NOMO-1 (cell line): ENCODE data around the gene MTHFD1L.

Experiments used
- DNase-seq, 2 experiments: peaks; one replicate each; lab custom pipeline; 2025; ENCODE audit not compliant: unreplicated experiment in 2 of 2; lab: John Stamatoyannopoulos, UW

Gene MTHFD1L

DNA sequence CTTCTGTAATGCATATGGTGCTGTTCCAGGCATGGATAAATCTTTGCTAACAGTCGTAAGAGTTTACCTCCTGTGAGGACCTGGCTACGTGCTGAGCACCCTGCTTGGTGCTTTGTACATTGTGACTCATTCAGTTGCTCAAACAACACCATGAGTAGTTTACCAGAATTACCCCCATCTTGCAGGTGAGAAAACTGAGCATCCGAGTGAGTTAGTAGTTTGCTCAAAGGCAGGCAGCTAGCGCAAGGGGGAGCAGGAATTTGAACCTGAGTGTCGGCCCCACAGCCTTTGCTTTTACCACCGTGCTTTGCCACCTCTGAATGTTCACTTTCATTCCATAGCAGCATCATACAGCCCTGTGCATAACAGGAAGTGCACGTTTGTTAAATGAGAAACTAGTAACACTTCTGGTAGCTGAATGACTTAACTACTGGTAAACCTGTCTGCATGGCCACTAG is 121.9 kb downstream of the MTHFD1L start:
- DNase-seq = no peak

GRCh38 chr6:150987855-150988464 is 122.5 kb downstream of the MTHFD1L start:
- DNase-seq = no peak

GRCh38 chr6:150991487-150991886 is 126.0 kb downstream of the MTHFD1L start:
- DNase-seq = no peak

- peak in 1 of 2 experiments; percentile 9 for DNase-seq
Observed at GRCh38 chr6:150992262-150992661, 126.8 kb downstream of the MTHFD1L start.

DNA sequence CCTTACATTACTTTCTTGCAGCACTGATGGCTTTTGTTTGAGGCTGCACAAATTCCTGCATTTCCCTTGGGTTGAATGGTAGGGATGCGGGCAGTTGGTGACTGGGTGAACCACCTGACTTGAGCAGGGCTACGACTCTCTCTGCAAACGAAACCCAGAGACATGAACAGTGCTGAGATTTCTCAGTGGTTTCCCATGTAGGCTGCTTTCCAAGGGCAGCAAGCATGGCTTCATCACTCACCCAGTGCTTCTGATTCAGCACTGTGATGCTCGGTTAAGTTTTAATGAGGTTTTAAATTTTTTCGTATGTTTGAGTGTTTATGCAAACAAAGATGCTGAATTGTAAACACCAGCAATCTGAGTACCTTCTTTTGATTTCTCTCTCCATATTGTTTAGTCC is 127.2 kb downstream of the MTHFD1L start:
- no peak for DNase-seq

- no peak for DNase-seq
Observed at GRCh38 chr6:150993253-150993652, 127.8 kb downstream of the MTHFD1L start.

- no peak for DNase-seq
Observed at GRCh38 chr6:150994026-150994425, 128.5 kb downstream of the MTHFD1L start.

DNA sequence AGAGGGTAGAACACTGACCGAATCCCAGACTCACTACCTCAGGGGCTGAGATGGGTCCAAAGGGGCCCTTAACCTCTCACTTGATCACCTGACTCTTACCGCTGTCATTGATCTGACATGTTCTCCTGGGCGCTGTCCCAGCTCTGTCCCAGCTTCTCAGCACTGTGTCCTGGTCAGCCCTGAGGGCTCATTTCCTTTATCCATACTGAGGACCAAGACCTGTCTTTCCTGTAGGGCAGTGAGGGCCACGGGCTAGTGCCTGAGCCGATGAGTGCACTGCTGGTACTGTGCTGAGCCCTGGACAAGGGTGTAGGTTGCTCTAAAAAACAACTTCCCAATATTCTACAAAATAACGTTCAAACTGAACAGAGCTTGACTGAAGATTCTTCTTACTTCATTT is 131.5 kb downstream of the MTHFD1L start:
- no peak for DNase-seq

DNA sequence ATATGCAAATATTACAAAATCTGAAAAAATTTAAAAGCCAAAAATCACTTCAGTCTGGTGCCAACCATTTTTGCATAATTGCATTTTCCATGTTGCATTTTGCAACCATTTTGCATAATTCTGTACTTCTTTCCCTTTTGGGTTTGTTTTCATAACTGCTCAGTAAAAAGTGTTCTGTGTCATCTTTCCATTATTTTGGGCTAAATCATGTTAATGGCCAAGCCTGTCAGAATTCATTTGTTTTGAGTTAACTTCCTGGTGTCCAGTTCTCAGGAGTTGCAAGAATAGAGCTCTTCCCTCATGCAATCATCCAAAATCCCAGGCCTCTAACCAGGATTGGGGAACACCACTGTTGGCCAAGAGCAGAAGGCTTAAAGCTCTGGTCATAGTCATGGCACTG is 133.6 kb downstream of the MTHFD1L start:
- DNase-seq = no peak

DNA sequence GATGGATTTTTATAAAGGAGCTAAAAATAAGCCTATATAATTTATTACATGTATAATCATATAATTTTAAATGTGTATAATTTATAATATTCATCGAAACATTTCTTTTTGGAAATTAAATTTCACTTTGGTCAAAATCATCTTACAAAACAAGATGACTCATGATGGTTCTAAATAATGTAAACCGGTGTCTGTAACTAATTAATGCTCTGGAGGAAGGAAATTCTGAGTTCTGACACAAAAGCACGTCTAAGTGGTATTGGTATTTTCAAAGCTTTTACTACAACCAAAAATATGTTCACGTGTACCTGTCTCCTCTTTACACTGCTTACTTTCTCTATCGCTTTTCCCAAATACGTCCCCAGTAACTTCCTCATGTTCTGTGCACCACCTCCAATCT is 134.1 kb downstream of the MTHFD1L start:
- DNase-seq = no peak

DNA sequence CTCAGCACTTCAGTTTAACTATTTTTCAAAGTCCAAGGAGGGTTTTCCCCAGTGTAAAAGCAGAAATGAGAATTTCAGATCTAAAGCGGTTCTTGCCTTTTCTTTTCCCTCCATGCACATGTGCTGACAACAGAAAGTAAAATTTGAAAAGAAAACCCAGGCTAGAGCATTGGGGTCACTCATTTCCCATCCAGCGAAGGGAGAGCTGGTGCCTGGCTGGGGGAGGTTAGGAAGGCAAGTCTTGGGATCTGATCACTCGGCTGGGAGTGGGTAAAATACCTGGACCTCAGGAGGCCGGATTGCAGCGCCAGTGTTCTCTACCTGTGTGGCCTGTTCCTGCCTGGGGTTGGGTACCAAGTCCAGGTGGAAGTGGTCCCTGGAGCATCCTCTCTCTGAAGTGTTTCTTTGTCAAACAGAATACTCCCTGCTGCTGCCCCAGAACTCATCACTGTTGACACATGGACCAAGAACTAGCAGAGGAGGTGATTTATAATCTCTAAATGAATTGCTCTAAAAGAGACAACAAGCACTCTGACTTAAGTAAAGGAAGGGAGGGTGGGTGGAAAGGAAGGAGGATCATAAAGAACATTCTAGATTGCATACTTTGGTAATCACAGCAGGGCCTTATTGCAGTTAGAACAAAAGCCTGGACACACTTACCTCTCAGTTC is 136.0 kb downstream of the MTHFD1L start:
- DNase-seq = no peak

DNA sequence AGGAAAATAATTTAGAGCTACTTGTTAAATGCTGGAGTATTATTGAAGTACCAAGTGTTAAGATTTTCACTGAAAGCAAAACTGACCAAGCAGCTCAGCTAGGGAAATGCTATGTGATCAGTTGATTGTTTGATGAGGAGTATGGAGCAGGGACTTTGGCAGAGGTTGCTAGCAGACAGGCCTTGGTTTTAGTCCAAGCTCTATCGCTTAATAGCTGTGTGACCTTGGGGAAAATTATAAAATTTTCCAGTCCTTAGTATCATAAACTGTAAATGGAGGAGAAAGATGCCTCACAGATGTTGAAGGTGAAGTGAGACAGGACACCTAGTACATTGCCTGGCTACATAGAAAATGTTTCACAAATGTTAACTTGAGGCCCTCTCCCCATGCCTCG is 136.6 kb downstream of the MTHFD1L start:
- DNase-seq = no peak

- DNase-seq = no peak
Observed at GRCh38 chr6:151002491-151002935, 137.0 kb downstream of the MTHFD1L start.

- peak; percentile 42 to 82 for DNase-seq
Observed at GRCh38 chr6:151004383-151005024, 139.0 kb downstream of the MTHFD1L start.

GRCh38 chr6:151005164-151005563 is 139.7 kb downstream of the MTHFD1L start:
- DNase-seq = no peak

DNA sequence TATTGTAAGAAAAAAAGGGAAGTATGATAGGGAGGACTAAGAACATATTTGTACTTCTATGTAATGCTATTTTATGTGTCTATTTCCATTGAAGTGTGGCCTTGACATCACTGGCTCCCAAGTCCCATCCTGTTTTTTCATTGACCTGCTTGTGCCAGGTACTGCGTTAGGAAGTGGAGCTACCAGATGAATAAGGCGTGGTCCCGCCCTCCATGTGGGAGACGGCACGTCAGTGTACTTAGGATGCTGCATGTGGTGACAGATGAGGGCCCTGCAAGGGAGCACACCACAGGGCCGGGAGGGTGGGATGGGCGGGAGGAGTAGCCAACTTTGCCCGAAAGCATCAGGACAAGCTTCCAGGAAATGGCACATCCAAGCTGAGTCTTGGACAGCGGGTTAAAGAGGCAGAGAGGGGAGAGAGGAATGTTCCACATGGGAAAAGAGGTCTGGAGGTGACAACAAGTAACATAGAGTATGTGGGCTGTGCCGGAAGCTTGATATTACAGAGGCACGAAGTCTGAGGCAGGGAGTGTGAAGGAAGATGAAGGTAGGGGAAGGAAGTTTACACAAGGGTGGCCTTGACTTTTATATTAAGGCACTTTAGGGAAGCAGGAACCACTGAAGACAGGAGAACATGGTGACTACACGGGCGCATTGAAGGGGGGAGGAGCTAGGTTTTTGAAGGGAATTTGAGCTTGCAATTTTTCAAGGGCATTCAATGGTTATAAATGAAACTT is 140.6 kb downstream of the MTHFD1L start:
- DNase-seq = peak in 1 of 2 experiments; percentile 6

GRCh38 chr6:151007076-151007475 is 141.6 kb downstream of the MTHFD1L start:
- no peak for DNase-seq

DNA sequence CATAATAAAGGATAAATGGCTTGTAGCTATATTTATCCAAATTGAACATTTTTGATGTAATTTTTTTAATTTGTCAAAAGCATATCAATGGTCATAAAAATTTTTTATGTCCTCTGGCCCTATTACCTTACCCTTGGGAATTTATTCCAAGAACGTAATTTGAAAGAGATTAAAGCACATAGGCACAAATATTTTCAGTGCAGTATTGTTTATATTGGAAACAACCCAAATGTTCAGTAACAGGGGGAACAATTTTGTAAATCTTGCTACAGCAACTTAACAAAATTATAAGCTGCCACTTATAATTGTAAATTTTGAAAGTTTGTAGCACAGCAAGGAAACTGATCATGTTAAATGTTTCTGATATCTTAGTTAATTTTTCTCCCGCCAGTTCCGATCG is 142.4 kb downstream of the MTHFD1L start:
- DNase-seq = no peak

DNA sequence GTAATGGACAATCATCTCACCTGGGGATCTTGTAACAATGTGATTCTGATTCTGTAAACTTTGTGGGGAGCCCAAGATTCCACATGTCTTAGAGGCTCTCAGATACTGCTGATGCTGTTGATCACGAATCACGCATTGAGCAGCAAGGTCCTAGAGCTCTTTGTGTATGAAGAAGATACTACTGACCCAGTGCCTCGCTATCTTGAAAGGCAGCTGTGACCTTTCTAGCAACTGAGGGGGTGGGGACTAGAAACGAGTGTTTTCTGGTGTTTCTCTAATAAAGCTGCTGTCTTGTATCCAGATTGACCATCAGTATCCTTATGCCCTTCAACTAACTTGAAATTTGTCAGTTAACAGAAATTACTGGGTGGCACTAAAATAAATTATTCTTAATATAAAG is 142.9 kb downstream of the MTHFD1L start:
- no peak for DNase-seq

DNA sequence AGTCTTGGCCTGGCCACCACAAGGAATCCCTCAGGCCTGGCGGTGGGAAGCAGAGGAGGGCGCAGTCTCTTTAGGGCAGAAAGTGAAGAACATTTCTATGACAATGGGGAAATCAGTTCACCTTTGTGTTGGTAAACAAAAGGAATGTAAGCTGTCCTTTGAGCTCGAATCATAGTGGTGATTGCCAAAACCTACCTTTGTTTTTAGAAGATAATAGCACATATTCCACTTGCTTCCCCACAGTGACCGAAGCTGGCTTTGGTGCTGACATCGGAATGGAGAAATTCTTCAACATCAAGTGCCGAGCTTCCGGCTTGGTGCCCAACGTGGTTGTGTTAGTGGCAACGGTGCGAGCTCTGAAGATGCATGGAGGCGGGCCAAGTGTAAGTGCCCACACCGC is 144.1 kb downstream of the MTHFD1L start:
- DNase-seq = no peak

- DNase-seq = no peak
Observed at GRCh38 chr6:151010071-151010470, 144.6 kb downstream of the MTHFD1L start.
